Mammary epithelial cell (primary cell): ENCODE data around the gene CRKL.
"Not testable (repeated sequence)": the region's sequence is repeated elsewhere in the genome, so short reads cannot be mapped to it uniquely, and the experiment has no call there.

Source experiments
- CTCF ChIP-seq, 2 donors: IDR thresholded peaks in 1 of 2; conservative IDR thresholded peaks in 1 of 2; 2 replicates each; pipeline ENCODE4 v1.5.1; 2011 to 2012; ENCODE audit warnings: inconsistent platforms in 2 of 2, low read length in 2 of 2, mild to moderate bottlenecking in 2 of 2, control low read depth in 1 of 2, low read depth in 1 of 2; ENCODE audit not compliant: insufficient read depth in 1 of 2; ENCODE audit errors: extremely low read depth in 1 of 2
- EZH2 ChIP-seq: IDR thresholded peaks from 2 replicates; pipeline ENCODE4 v1.6.1; 2012; ENCODE audit warnings: low read length, inconsistent platforms, borderline replicate concordance

DNA sequence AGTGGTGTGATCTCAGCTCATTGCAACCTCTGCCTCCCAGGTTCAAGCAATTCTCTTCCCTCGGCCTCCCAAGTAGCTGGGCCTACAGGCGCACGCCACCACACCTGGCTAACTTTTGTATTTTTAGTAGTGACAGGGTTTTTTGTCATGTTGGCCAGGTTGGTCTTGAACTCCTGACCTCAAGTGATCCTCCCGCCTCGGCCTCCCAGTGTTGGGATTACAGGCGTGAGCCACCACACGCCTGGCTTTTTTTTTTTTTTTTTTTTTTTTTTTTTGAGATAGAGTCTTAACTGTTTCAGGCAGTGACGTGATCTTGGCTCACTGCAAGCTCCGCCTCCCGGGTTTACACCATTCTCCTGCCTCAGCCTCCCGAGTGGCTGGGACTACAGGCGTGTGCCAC lies 13.2 kb downstream of the CRKL start:
- not testable (repeated sequence) for TF ChIP-seq CTCF (conservative IDR thresholded peaks at IDR 0.05 in 1 of 2, IDR thresholded peaks at IDR 0.05 in 1 of 2; ENCODE audit: extremely low read depth in 1 of 2, insufficient read depth in 1 of 2, low read depth in 1 of 2, low read length in 2 of 2); EZH2
